PFSK-1 (cell line): ENCODE data around the gene RCC1.

ENCODE experiments used
- FOXP2 ChIP-seq: optimal IDR thresholded peaks from 2 replicates; pipeline ENCODE3; 2011; ENCODE audit warnings: borderline replicate concordance, control low read depth, inconsistent platforms; ENCODE audit not compliant: insufficient read depth; ENCODE audit errors: extremely low read length, extremely low read depth
- POLR2AphosphoS5 ChIP-seq: IDR thresholded peaks from 2 replicates; pipeline ENCODE4 v1.6.1; 2012; ENCODE audit warnings: low read depth, mild to moderate bottlenecking, control low read depth, low read length, moderate library complexity
- REST ChIP-seq, 2 experiments: IDR thresholded peaks; 2 replicates each; pipeline versions ENCODE4 v1.6.1 to v1.8.0; 2011 to 2012; ENCODE audit warnings: low read depth in 2 of 2, low read length in 2 of 2, control low read depth in 1 of 2, inconsistent platforms in 1 of 2, mild to moderate bottlenecking in 1 of 2, moderate library complexity in 1 of 2; ENCODE audit not compliant: insufficient read depth in 1 of 2
- SIN3A ChIP-seq: IDR thresholded peaks from 2 replicates; pipeline ENCODE4 v1.6.1; 2012; ENCODE audit warnings: mild to moderate bottlenecking, low read length, moderate library complexity, borderline replicate concordance; ENCODE audit not compliant: insufficient read depth
- TAF1 ChIP-seq: IDR thresholded peaks from 2 replicates; pipeline ENCODE4 v1.6.1; 2012; ENCODE audit warnings: low read length, control low read depth, borderline replicate concordance; ENCODE audit not compliant: insufficient read depth

GRCh38 chr1:28516518-28516956, 10.7 kb downstream of the RCC1 start:
- no peak for TF ChIP-seq POLR2AphosphoS5
- no peak for TF ChIP-seq TAF1
- TF ChIP-seq REST (IDR thresholded peaks at IDR 0.05; ENCODE audit: insufficient read depth in 1 of 2, low read depth in 2 of 2, low read length in 2 of 2), result no peak
- no peak for TF ChIP-seq FOXP2
- TF ChIP-seq SIN3A, result no peak
